Gastroesophageal sphincter (tissue), 4 donors: ENCODE data around the gene CDH13. TPM values are rescaled to one million over a fixed set of nuclear protein-coding genes. Genes with fewer than 3 reads are reported as not detected.

Source experiments
- ATAC-seq: fragments of 150-250 bp; one replicate; pipeline ENCODE4 v1.9.1; 2016; ENCODE audit warnings: mild to moderate bottlenecking, moderate library complexity
- H3K27ac ChIP-seq, 4 donors: fragments of 200-600 bp; sonication (generic) in 3 of 4; 1 replicate in 3 of 4; 2 replicates in 1 of 4; pipeline ENCODE4 v1.5.1; 2016 to 2019
- H3K27me3 ChIP-seq: fragments of 200-600 bp; sonication (generic); one replicate; pipeline ENCODE4 v1.5.1; 2019
- H3K36me3 ChIP-seq, 2 donors: fragments of 200-600 bp; sonication (generic); one replicate each; pipeline ENCODE4 v1.5.1; 2019; ENCODE audit warnings: control low read depth in 1 of 2
- H3K4me1 ChIP-seq, 3 donors: fragments of 200-600 bp; sonication (generic); 1 replicate in 2 of 3; 2 replicates in 1 of 3; pipeline ENCODE4 v1.5.1; 2016 to 2019; ENCODE audit warnings: control low read depth in 2 of 3
- H3K4me3 ChIP-seq, 2 donors: fragments of 200-600 bp; sonication (generic); one replicate each; pipeline ENCODE4 v1.5.1; 2019; ENCODE audit warnings: mild to moderate bottlenecking in 1 of 2, moderate library complexity in 1 of 2
- H3K9me3 ChIP-seq, 3 donors: fragments of 200-600 bp; sonication (generic); one replicate each; pipeline ENCODE4 v1.5.1; 2017 to 2019; ENCODE audit warnings: control low read depth in 2 of 3
- EP300 ChIP-seq: sonication (generic); formaldehyde crosslinking; IDR thresholded peaks from one replicate; pipeline ENCODE4 v1.6.1; 2017; ENCODE audit warnings: antibody characterized with exemption, mild to moderate bottlenecking
- POLR2A ChIP-seq, 2 donors: fragments of 450-650 bp; IDR thresholded peaks; one replicate each; pipeline ENCODE4 v1.6.1; 2017; ENCODE audit warnings: antibody characterized with exemption in 2 of 2, mild to moderate bottlenecking in 2 of 2, moderate library complexity in 1 of 2
- POLR2AphosphoS5 ChIP-seq: sonication (generic); formaldehyde crosslinking; IDR thresholded peaks from one replicate; pipeline ENCODE4 v1.6.1; 2017; ENCODE audit warnings: antibody characterized with exemption
- WGBS, 2 donors: methylation state at CpG; one replicate each; pipeline ENCODE4 v1.1.5; 2018; ENCODE audit warnings: low coverage in 1 of 2; 5-methylcytosine and 5-hydroxymethylcytosine counted together
- total RNA-seq, 4 donors: library from RNA; depleted of rRNA; stranded (reverse); fragments of >200 nt; gene quantifications; one replicate each; pipeline ENCODE4 v1.1.0, GENCODE V29; 2016
- TF ChIP-seq, protein P1 (sequence below), 4 experiments: fragments of 200-600 bp in 2 of 4; fragments of 450-650 bp in 2 of 4; sonication (generic) in 1 of 4; IDR thresholded peaks; one replicate each; pipeline ENCODE4 v1.5.1; 2017 to 2019; ENCODE audit warnings: antibody characterized with exemption in 4 of 4, mild to moderate bottlenecking in 2 of 4, moderate library complexity in 2 of 4

The CDH13 gene
- total RNA-seq, 4 donors from 2014 or later, result 4.2 to 22.3 (median 11.4) TPM

DNA sequence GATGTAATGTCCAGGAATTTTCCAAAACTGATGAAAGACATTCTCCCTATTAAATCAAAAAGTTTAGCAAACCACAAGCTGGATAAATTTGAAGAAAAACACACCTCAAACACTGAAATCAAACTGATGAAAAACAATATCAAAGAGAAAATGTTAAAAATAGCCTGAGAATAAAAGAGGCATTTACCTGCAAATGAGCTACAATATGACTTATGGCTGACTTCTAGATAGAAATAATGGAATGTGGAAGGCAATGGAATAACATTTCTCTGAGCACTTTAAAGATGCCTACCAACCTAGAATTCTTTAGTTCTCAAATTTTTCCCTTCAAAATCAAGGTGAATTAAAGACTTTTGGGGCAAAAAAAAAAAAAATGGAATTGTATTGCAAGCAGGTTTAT is 1128.6 kb downstream of the CDH13 start:
- Histone ChIP-seq H3K9me3 (peaks cover 0 to 15% (median 0%) of the 10 kb centered on the region in 3 donors), H3K27me3 (no peaks in the 10 kb centered on the region), H3K27ac (no peak overlapping the region), H3K4me1 (no peaks in the 10 kb centered on the region), H3K36me3 (no peaks in the 10 kb centered on the region), H3K4me3 (no peak overlapping the region)
- ATAC-seq, result no peak
- TF ChIP-seq EP300 (no peak), POLR2AphosphoS5 (no peak), POLR2A (IDR thresholded peaks at IDR 0.05) (no peak)
- TF ChIP-seq, protein P1, sequence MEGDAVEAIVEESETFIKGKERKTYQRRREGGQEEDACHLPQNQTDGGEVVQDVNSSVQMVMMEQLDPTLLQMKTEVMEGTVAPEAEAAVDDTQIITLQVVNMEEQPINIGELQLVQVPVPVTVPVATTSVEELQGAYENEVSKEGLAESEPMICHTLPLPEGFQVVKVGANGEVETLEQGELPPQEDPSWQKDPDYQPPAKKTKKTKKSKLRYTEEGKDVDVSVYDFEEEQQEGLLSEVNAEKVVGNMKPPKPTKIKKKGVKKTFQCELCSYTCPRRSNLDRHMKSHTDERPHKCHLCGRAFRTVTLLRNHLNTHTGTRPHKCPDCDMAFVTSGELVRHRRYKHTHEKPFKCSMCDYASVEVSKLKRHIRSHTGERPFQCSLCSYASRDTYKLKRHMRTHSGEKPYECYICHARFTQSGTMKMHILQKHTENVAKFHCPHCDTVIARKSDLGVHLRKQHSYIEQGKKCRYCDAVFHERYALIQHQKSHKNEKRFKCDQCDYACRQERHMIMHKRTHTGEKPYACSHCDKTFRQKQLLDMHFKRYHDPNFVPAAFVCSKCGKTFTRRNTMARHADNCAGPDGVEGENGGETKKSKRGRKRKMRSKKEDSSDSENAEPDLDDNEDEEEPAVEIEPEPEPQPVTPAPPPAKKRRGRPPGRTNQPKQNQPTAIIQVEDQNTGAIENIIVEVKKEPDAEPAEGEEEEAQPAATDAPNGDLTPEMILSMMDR (IDR thresholded peaks at IDR 0.05), result no peak

DNA sequence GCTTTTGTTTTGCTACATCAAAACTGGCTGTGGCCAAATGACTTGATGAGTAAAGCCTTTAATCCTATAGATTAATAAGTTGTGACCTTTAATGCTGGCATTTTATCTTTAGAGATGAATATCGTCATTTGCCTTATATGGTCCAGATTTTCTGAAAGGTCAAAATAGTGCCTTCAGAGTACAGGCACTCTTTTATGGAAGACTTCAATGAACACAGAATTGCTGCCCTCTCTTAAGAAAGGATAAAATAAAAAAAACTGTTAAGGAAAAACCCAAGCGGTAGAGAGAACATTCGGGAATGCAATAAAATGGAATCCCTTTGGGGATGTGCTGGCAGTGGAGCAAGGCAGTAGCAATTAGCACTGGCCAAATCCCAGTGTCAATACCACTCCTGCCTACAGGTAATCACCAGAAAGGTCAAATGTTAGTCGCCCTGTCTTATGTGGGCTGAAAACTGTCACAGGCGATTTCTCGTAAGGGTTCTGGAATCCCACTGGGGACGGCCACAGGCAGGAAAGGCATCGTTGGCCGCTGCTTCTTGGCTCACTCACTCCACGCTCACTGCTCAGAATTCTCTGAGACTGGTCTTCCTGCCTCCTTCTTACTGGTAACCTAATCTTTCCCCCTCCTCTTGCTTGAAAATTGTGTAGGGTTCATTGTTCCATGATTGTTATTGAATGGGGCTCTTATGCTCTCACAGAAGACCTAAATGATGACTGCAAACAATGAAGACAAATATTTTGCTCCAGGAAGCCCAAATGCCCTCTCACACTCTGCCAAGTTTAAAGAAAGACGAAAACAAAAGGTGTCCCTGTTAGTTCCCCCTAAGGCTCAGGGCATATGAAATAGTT is 1135.6 kb downstream of the CDH13 start:
- H3K4me3 ChIP-seq, result no peak overlapping the region
- 65 to 68% methylated on average over 11 of the region's 11 CpGs for WGBS, 2 donors
- ATAC-seq, result no peak
- no peaks in the 10 kb centered on the region for H3K27me3 ChIP-seq
- no peaks in the 10 kb centered on the region for H3K4me1 ChIP-seq
- H3K27ac ChIP-seq, result no peak overlapping the region
- H3K36me3 ChIP-seq, result no peaks in the 10 kb centered on the region
- no peak for TF ChIP-seq POLR2A (IDR thresholded peaks at IDR 0.05)
- TF ChIP-seq EP300, result no peak
- TF ChIP-seq, protein P1 (IDR thresholded peaks at IDR 0.05), result no peak
- TF ChIP-seq POLR2AphosphoS5, result no peak
- H3K9me3 ChIP-seq, result peaks cover 0 to 15% (median 0%) of the 10 kb centered on the region in 3 donors

GRCh38 chr16:83762992-83763358 is 1136.2 kb downstream of the CDH13 start:
- 58 to 76% methylated on average over 5 of the region's 5 CpGs for WGBS, 2 donors
- Histone ChIP-seq H3K9me3 (peaks cover 0 to 15% (median 0%) of the 10 kb centered on the region in 3 donors), H3K27me3 (no peaks in the 10 kb centered on the region), H3K36me3 (no peaks in the 10 kb centered on the region), H3K4me1 (no peaks in the 10 kb centered on the region), H3K4me3 (no peak overlapping the region), H3K27ac (no peak overlapping the region)
- TF ChIP-seq EP300 (no peak), POLR2A (IDR thresholded peaks at IDR 0.05) (no peak), POLR2AphosphoS5 (no peak)
- TF ChIP-seq, protein P1 (IDR thresholded peaks at IDR 0.05), result no peak
- ATAC-seq, result no peak

DNA sequence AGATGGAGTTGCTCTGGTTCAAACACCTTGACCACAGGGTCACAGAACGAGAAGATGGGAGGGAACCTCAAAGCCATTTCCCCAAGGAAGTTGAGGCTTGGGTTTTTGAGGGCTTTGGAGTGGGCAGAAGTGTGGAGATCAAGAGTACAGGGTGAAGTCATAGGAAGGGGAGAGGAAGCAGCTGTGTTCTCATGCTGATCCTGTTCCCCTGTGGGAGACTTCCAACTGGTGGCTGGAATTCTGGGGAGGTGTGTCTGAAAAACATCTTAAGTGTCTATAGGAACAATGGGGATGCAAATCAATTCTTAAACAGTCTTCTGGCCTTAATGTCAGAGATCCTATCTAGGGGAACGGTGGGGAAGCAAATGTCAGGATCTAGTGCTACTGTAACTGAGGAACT is 1142.2 kb downstream of the CDH13 start:
- Histone ChIP-seq H3K4me1 (peaks cover 0 to 8% (median 0%) of the 10 kb centered on the region in 3 donors), H3K4me3 (no peak overlapping the region), H3K27ac (no peak overlapping the region), H3K9me3 (no peaks in the 10 kb centered on the region), H3K27me3 (no peaks in the 10 kb centered on the region), H3K36me3 (no peaks in the 10 kb centered on the region)
- ATAC-seq, result no peak
- 17 to 49% methylated on average over 1 to 2 of the region's 2 CpGs for WGBS, 2 donors
- TF ChIP-seq POLR2AphosphoS5 (no peak), EP300 (no peak), POLR2A (IDR thresholded peaks at IDR 0.05) (no peak)
- TF ChIP-seq, protein P1 (IDR thresholded peaks at IDR 0.05), result no peak

- TF ChIP-seq, protein P1 (IDR thresholded peaks at IDR 0.05), result no peak
- TF ChIP-seq POLR2AphosphoS5 (no peak), POLR2A (IDR thresholded peaks at IDR 0.05) (no peak), EP300 (no peak)
- no peak overlapping the region for H3K27ac ChIP-seq
- H3K9me3 ChIP-seq, result no peaks in the 10 kb centered on the region
- H3K4me3 ChIP-seq, result no peak overlapping the region
- peaks cover 0 to 8% (median 0%) of the 10 kb centered on the region in 3 donors for H3K4me1 ChIP-seq
- H3K36me3 ChIP-seq, result no peaks in the 10 kb centered on the region
- no peak for ATAC-seq
- 25 to 51% methylated on average over 2 to 5 of the region's 5 CpGs for WGBS, 2 donors
- H3K27me3 ChIP-seq, result no peaks in the 10 kb centered on the region
Measured at GRCh38 chr16:83769397-83770008, 1142.7 kb downstream of the CDH13 start.
